G401 (cell line): ENCODE results near the gene ACSF2. TPM values are rescaled to one million over a fixed set of nuclear protein-coding genes. Genes with fewer than 3 reads are reported as not detected.
A peak's percentile ranks its signal among the peaks of the same experiment; 100 is the strongest.

Experiments used
- DNase-seq: peaks from one replicate; pipeline ENCODE4 v3.0.0-alpha.2; 2015; ENCODE audit warnings: low spot score
- in situ Hi-C: cut with HindIII; loops from 2 replicates; pipeline ENCODE4 v1.10.0; 2016; ENCODE audit warnings: low sequenced_read_pairs, mixed read lengths
- total RNA-seq: library from RNA; depleted of rRNA; stranded (reverse); fragments of >200 nt; shearing (Covaris generic); gene quantifications from 2 replicates; pipeline ENCODE4 v1.2.3, GENCODE V29; 2014; rRNA removed

ACSF2 gene
- total RNA-seq, 1 experiment from 2014 or later = 58.8 TPM

- in situ Hi-C loops = no loop called here
- peak; percentile 30 for DNase-seq
Observed at GRCh38 chr17:50508573-50509460, 82.8 kb downstream of the ACSF2 start.

DNA sequence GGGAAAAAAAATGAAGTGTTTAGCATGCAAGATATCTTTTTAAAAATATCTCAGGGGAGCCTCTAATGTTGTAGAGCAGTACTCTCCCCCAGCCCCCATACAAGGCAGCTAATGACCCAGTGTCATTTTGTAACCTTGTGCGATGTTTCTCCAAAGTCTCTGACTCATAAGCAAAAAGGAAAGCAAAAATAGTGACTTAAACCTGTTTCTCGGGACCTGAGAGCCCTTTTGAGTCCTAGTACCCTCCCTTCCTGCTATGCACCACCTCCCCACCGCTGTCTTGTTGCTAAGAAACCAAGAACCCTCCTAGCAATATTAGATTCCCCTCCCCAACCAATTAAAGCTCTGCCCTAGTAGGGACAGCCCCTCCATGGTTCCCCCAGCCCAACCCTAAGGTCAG, 85.0 kb downstream of the ACSF2 start:
- in situ Hi-C loops = no loop called here
- no peak for DNase-seq

DNA sequence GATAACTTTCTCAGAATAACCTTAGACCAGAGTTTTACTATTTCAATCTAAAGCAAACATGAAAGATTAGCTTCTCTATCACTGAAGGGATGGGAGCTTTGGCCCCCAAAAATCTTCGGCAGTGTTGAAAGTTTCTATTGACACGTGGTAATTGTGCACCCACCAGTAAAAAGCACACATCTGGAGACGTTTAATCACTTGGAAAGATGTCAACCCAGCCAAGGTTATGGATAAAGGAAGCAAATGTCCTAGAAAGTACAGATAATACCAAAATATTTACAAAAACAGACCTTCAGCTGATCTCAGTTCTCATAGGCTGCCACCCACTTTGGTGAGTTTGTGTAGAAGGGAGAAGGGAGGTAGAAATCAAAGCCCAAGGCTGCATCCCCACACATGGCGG, 87.5 kb downstream of the ACSF2 start:
- no peak for DNase-seq
- in situ Hi-C loops = no loop called here

- no peak for DNase-seq
- in situ Hi-C loops = no loop called here
Observed at GRCh38 chr17:50514388-50514787, 88.4 kb downstream of the ACSF2 start.

GRCh38 chr17:50514936-50515702, 89.1 kb downstream of the ACSF2 start:
- peak; percentile 22 for DNase-seq
- in situ Hi-C loops = no loop called here

DNA sequence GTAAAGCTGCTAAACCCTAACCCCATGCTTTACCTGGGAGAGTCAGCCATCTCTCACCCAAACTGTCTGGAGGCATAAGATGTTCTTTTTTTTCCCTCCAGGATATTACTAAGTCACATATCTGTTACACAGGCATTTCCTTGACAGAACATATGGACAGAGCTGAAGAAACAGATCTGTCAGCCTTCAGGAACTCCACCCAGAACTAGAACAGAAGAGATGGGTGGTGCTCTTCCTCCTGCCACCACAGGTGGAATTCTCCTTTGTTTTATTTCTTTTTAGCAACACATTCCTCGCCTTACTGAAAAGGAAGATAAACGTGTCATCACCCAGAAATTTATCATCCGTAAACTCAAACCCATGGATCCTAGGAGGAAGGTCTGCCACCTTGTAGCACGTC, 91.0 kb downstream of the ACSF2 start:
- in situ Hi-C loops = no loop called here
- DNase-seq = no peak

DNA sequence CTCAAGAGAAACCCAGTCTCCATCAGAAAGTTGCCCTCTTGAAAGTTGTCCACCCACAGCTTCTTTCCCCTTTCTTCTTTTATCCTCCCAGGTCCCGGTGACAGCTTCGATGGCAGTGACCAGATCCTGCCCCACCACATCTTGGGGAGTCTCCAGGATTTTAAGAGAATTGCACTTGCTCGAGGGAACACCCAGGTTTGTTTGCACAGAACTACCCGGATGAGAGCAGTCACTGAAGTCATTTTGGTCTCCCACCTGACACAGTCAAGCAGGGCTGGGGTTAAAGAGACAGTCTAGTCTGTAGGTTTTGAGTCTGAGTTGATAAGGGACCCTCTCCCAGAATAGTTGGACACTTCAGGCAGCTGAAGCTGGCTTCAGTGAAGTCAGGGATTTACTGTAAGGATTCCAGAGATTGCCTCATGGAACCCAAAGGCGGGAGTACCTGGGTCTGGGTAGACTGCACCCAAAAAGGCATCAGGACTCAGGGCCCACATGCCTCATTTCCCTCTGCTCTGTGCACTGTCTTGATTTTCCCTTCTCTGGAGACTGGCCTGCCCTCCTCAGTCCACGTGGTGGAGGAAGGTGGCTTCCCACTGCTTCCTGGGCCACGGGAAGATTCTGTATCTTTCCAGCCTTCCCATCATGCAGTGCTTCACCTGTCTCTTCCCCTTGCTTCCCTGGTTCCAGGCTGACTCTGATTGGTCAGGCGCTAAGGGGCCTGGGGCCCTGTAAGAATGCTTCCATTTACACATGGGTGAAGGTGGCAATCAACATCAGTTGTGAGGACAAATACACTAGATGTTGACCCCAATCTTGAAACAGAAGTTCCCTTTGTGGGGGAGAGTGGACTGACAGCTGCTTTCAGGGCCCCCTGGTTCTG, 91.7 kb downstream of the ACSF2 start:
- peak; percentile 70 for DNase-seq
- in situ Hi-C loops = no loop called here

- in situ Hi-C loops = no loop called here
- DNase-seq = peak; percentile 86
Observed at GRCh38 chr17:50518384-50519023, 92.5 kb downstream of the ACSF2 start.

GRCh38 chr17:50519141-50519834, 93.3 kb downstream of the ACSF2 start:
- DNase-seq = no peak
- in situ Hi-C loops = no loop called here

DNA sequence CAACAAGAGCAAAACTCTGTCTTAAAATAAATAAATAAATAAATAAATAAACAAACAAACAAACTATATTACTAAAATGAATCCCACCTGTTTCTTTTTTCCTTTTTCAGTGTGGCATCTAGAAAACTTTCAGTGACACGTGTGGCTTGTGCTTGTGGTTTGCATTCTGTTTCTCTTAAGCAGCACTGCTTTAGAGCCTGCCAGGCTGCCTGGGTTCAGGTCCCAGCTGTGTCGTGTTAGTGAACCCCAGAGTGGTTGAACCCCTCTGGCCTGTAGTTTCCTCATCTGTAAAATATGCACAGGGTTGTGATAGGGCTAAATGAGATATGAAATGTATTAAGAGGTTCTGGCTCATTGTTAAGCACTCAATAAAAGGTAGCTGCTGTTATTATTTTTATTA, 94.5 kb downstream of the ACSF2 start:
- in situ Hi-C loops = no loop called here
- no peak for DNase-seq

DNA sequence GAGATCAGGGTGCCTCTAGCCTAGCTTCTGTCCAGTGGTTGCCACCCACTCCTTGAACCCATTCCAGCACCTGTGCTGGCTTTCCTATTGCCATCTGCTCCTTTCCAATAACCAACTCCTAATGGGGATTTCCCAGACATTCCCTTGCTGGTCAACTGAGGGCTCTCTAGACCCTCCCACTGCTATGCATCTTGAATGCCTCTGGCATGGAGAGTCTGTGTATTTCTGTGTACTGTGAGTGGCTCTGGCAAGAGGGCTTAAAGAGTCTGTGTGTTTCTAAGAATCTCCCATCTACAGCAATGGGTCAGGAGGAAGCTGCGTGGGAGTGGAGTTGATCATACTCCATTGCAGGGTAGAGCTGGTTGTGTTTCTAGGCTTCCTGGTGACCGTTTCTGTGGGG, 95.5 kb downstream of the ACSF2 start:
- in situ Hi-C loops = no loop called here

DNA sequence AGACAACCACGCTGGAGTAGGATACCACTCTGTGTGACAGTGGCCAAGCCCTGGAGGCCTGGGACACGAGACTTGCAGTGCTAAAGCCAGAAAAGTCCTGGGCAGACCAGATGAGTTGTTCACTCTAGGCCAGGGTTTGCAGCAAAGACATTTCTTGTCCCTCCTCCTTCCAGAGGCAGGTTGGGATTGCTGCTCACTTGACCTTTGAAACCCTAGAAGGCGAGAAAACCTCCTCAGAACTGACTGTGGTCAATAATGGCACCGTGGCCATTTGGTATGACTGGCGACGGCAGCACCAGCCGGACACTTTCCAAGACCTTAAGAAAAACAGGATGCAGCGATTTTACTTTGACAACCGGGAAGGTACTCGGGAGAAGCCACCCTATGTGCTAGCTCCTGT, 96.7 kb downstream of the ACSF2 start:
- in situ Hi-C loops = no loop called here
- DNase-seq = no peak

More for the DNA sequence above, 95.5 kb downstream of the ACSF2 start:
- no peak for DNase-seq

- no peak for DNase-seq
- in situ Hi-C loops = no loop called here
Observed at GRCh38 chr17:50523208-50523607, 97.2 kb downstream of the ACSF2 start.

Other genes starting within 250 kb of the ACSF2 start
- gene COL1A1, start 224.6 kb upstream of the ACSF2 start, total RNA-seq = 72.4 and 86.8 TPM in 2 replicates
- 1.2 and 4.2 TPM in 2 replicates for gene TMEM92, start 151.8 kb upstream of the ACSF2 start, total RNA-seq
- 31.5 and 33.5 TPM in 2 replicates for gene XYLT2, start 80.1 kb upstream of the ACSF2 start, total RNA-seq
- 69.9 and 84.5 TPM in 2 replicates for gene MRPL27, start 53.0 kb upstream of the ACSF2 start, total RNA-seq
- gene EME1, start 53.0 kb upstream of the ACSF2 start, total RNA-seq = 6.6 and 21.6 TPM in 2 replicates
- 150 and 182 TPM in 2 replicates for gene LRRC59, start 28.7 kb upstream of the ACSF2 start, total RNA-seq
- not detected in 2 replicates for gene CHAD, start 42.7 kb downstream of the ACSF2 start, total RNA-seq
- 31.9 and 34.5 TPM in 2 replicates for gene RSAD1, start 52.6 kb downstream of the ACSF2 start, total RNA-seq
- gene MYCBPAP, start 82.2 kb downstream of the ACSF2 start, total RNA-seq = 0.58 and 1.7 TPM in 2 replicates
- 2.3 and 2.8 TPM in 2 replicates for gene EPN3, start 106.5 kb downstream of the ACSF2 start, total RNA-seq
- 39.4 and 59.1 TPM in 2 replicates for gene SPATA20, start 121.0 kb downstream of the ACSF2 start, total RNA-seq
- gene CACNA1G, start 134.5 kb downstream of the ACSF2 start, total RNA-seq = 5.1 and 13.0 TPM in 2 replicates
- gene ABCC3, start 208.7 kb downstream of the ACSF2 start, total RNA-seq = not detected in 2 replicates